ENCODE data around the gene SYMPK.

The SYMPK gene

GRCh38 chr19:45781214-45782161 is 81.5 kb downstream of the SYMPK start:
- Histone ChIP-seq H3K18ac (ENCODE audit: low read length) (no peak overlapping the region), H3K4ac (ENCODE audit: low read depth, low read length) (no peak overlapping the region), H2BK12ac (ENCODE audit: low read length) (no peak overlapping the region), H3K27ac (ENCODE audit: low read depth, low read length) (no peak overlapping the region), H4K8ac (ENCODE audit: low read depth, low read length) (no peak overlapping the region), H3K9me3 (ENCODE audit: insufficient read depth, low read depth, low read length) (no peaks in the 10 kb centered on the region), H3K14ac (ENCODE audit: low read length) (no peak overlapping the region), H2BK120ac (ENCODE audit: insufficient read depth, low read length, poor library complexity) (no peak overlapping the region), H4K91ac (ENCODE audit: low read depth, low read length) (no peak overlapping the region), H2AK5ac (ENCODE audit: low read length) (no peak overlapping the region), H3K4me1 (ENCODE audit: control insufficient read depth in 1 of 2, insufficient read depth in 2 of 2, low read length in 2 of 2) (peaks cover 27 to 33% of the 10 kb centered on the region in 2 experiments), H3K4me2 (ENCODE audit: low read length) (no peak overlapping the region), H4K12ac (ENCODE audit: low read depth, low read length) (no peak overlapping the region), H2AFZ (ENCODE audit: insufficient read depth, low read length, poor library complexity) (no peak overlapping the region), H3K36me3 (ENCODE audit: control insufficient read depth in 1 of 2, insufficient read depth in 2 of 2, low read length in 2 of 2) (peaks cover 40 to 44% of the 10 kb centered on the region in 2 experiments), H3K4me3 (ENCODE audit: low read depth, low read length) (no peak overlapping the region), H2BK5ac (ENCODE audit: low read depth, low read length, poor library complexity) (no peak overlapping the region), H3K79me1 (ENCODE audit: low read length) (peaks cover 8% of the 10 kb centered on the region), H3K23ac (ENCODE audit: low read length) (no peak overlapping the region), H3K27me3 (ENCODE audit: insufficient read depth, low read length) (no peaks in the 10 kb centered on the region), H3K79me2 (ENCODE audit: control insufficient read depth, insufficient read depth, low read length, poor library complexity) (no peaks in the 10 kb centered on the region), H3K9ac (ENCODE audit: low read length) (no peak overlapping the region)
- DNase-seq = peak in 1 of 2 donors; percentile 31
- no CpG with 5 or more reads among the region's 17 CpGs for WGBS (ENCODE audit: extremely low coverage, insufficient coverage, insufficient read length)

GRCh38 chr19:45780448-45781213 is 82.3 kb downstream of the SYMPK start:
- Histone ChIP-seq H3K4me1 (ENCODE audit: control insufficient read depth in 1 of 2, insufficient read depth in 2 of 2, low read length in 2 of 2) (peaks cover 27 to 33% of the 10 kb centered on the region in 2 experiments), H3K36me3 (ENCODE audit: control insufficient read depth in 1 of 2, insufficient read depth in 2 of 2, low read length in 2 of 2) (peaks cover 33 to 36% of the 10 kb centered on the region in 2 experiments), H4K91ac (ENCODE audit: low read depth, low read length) (no peak overlapping the region), H3K79me2 (ENCODE audit: control insufficient read depth, insufficient read depth, low read length, poor library complexity) (no peaks in the 10 kb centered on the region), H3K4ac (ENCODE audit: low read depth, low read length) (no peak overlapping the region), H3K23ac (ENCODE audit: low read length) (no peak overlapping the region), H3K4me2 (ENCODE audit: low read length) (no peak overlapping the region), H3K79me1 (ENCODE audit: low read length) (peaks cover 8% of the 10 kb centered on the region), H4K8ac (ENCODE audit: low read depth, low read length) (no peak overlapping the region), H3K14ac (ENCODE audit: low read length) (no peak overlapping the region), H3K18ac (ENCODE audit: low read length) (no peak overlapping the region), H3K27me3 (ENCODE audit: insufficient read depth, low read length) (no peaks in the 10 kb centered on the region), H2BK12ac (ENCODE audit: low read length) (no peak overlapping the region), H2BK5ac (ENCODE audit: low read depth, low read length, poor library complexity) (no peak overlapping the region), H2AK5ac (ENCODE audit: low read length) (no peak overlapping the region), H3K4me3 (ENCODE audit: low read depth, low read length) (no peak overlapping the region), H2AFZ (ENCODE audit: insufficient read depth, low read length, poor library complexity) (no peak overlapping the region), H4K12ac (ENCODE audit: low read depth, low read length) (no peak overlapping the region), H2BK120ac (ENCODE audit: insufficient read depth, low read length, poor library complexity) (no peak overlapping the region), H3K27ac (ENCODE audit: low read depth, low read length) (no peak overlapping the region), H3K9me3 (ENCODE audit: insufficient read depth, low read depth, low read length) (no peaks in the 10 kb centered on the region), H3K9ac (ENCODE audit: low read length) (no peak overlapping the region)
- DNase-seq = no peak
- no CpG with 5 or more reads among the region's 13 CpGs for WGBS (ENCODE audit: extremely low coverage, insufficient coverage, insufficient read length)

- Histone ChIP-seq H3K23ac (ENCODE audit: low read length) (no peak overlapping the region), H3K79me2 (ENCODE audit: control insufficient read depth, insufficient read depth, low read length, poor library complexity) (no peaks in the 10 kb centered on the region), H3K9ac (ENCODE audit: low read length) (no peak overlapping the region), H4K8ac (ENCODE audit: low read depth, low read length) (no peak overlapping the region), H3K27me3 (ENCODE audit: insufficient read depth, low read length) (no peaks in the 10 kb centered on the region), H3K4me3 (ENCODE audit: low read depth, low read length) (no peak overlapping the region), H3K18ac (ENCODE audit: low read length) (no peak overlapping the region), H3K14ac (ENCODE audit: low read length) (no peak overlapping the region), H2AK5ac (ENCODE audit: low read length) (no peak overlapping the region), H2BK120ac (ENCODE audit: insufficient read depth, low read length, poor library complexity) (no peak overlapping the region), H3K9me3 (ENCODE audit: insufficient read depth, low read depth, low read length) (no peaks in the 10 kb centered on the region), H3K4me1 (ENCODE audit: control insufficient read depth in 1 of 2, insufficient read depth in 2 of 2, low read length in 2 of 2) (peaks cover 27 to 33% of the 10 kb centered on the region in 2 experiments), H2BK5ac (ENCODE audit: low read depth, low read length, poor library complexity) (no peak overlapping the region), H3K36me3 (ENCODE audit: control insufficient read depth in 1 of 2, insufficient read depth in 2 of 2, low read length in 2 of 2) (peaks cover 28 to 30% of the 10 kb centered on the region in 2 experiments), H2AFZ (ENCODE audit: insufficient read depth, low read length, poor library complexity) (no peak overlapping the region), H3K4ac (ENCODE audit: low read depth, low read length) (no peak overlapping the region), H4K91ac (ENCODE audit: low read depth, low read length) (no peak overlapping the region), H4K12ac (ENCODE audit: low read depth, low read length) (no peak overlapping the region), H3K4me2 (ENCODE audit: low read length) (no peak overlapping the region), H2BK12ac (ENCODE audit: low read length) (no peak overlapping the region), H3K79me1 (ENCODE audit: low read length) (peaks cover 8% of the 10 kb centered on the region), H3K27ac (ENCODE audit: low read depth, low read length) (no peak overlapping the region)
- DNase-seq = no peak
- WGBS (ENCODE audit: extremely low coverage, insufficient coverage, insufficient read length) = no CpG with 5 or more reads among the region's 4 CpGs
These were observed 82.8 kb downstream of the SYMPK start for GRCh38 chr19:45780146-45780447.

DNA sequence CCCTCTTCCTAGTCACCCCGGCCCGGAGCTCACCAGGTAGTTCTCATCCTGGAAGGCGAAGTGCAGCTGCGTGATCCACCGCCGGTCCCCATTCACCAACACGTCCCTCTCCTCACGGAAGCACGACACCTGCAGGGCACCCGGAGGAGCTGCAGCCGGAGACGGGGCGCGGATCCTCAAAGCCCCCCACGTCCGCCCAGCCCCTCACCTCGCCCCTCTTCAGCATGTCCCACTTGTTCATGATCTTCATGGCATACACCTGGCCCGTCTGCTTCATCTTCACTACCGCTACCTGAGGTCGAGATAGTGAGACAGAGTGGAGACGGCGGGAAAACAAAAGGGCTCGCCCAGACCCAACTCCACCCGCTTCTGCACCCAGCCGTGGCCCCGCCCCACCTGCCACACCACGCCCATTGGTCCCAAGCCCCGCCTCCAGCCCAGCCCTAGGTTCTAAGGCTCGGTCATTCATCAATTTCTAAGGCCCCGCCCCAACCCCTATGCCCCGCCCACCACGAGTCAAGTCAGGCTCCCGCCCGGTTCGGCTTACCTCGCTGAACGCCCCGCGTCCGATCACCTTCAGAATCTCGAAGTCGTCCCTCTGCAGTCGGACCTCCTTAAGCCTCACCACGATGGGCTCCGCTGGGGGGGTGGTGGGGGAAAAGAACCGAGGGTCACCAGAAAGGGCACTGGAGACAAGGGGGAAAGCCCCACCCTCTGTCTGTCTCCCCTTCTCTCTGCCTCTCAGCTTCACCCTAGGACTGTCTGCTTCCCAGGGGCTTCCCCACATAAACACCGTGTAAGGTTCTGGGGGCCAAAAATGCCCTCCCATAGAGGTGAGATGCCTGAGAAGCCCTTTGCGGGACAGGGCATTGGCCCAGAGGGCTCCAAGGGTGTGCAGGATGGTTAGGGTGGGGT is 83.5 kb downstream of the SYMPK start:
- Histone ChIP-seq H2BK5ac (ENCODE audit: low read depth, low read length, poor library complexity) (no peak overlapping the region), H2AFZ (ENCODE audit: insufficient read depth, low read length, poor library complexity) (no peak overlapping the region), H3K9me3 (ENCODE audit: insufficient read depth, low read depth, low read length) (no peaks in the 10 kb centered on the region), H2AK5ac (ENCODE audit: low read length) (no peak overlapping the region), H3K27ac (ENCODE audit: low read depth, low read length) (no peak overlapping the region), H2BK12ac (ENCODE audit: low read length) (no peak overlapping the region), H4K12ac (ENCODE audit: low read depth, low read length) (no peak overlapping the region), H3K9ac (ENCODE audit: low read length) (no peak overlapping the region), H3K23ac (ENCODE audit: low read length) (no peak overlapping the region), H3K79me1 (ENCODE audit: low read length) (peaks cover 8% of the 10 kb centered on the region), H3K14ac (ENCODE audit: low read length) (no peak overlapping the region), H2BK120ac (ENCODE audit: insufficient read depth, low read length, poor library complexity) (no peak overlapping the region), H3K4ac (ENCODE audit: low read depth, low read length) (no peak overlapping the region), H4K8ac (ENCODE audit: low read depth, low read length) (no peak overlapping the region), H3K27me3 (ENCODE audit: insufficient read depth, low read length) (no peaks in the 10 kb centered on the region), H3K4me3 (ENCODE audit: low read depth, low read length) (no peak overlapping the region), H4K91ac (ENCODE audit: low read depth, low read length) (no peak overlapping the region), H3K4me2 (ENCODE audit: low read length) (peak overlapping the region; percentile 26), H3K18ac (ENCODE audit: low read length) (no peak overlapping the region), H3K36me3 (ENCODE audit: control insufficient read depth in 1 of 2, insufficient read depth in 2 of 2, low read length in 2 of 2) (peaks cover 22 to 29% of the 10 kb centered on the region in 2 experiments), H3K4me1 (ENCODE audit: control insufficient read depth in 1 of 2, insufficient read depth in 2 of 2, low read length in 2 of 2) (peaks cover 27 to 33% of the 10 kb centered on the region in 2 experiments), H3K79me2 (ENCODE audit: control insufficient read depth, insufficient read depth, low read length, poor library complexity) (no peaks in the 10 kb centered on the region)
- no CpG with 5 or more reads among the region's 48 CpGs for WGBS (ENCODE audit: extremely low coverage, insufficient coverage, insufficient read length)
- peak; percentile 47 to 68 for DNase-seq
